ENCODE data around the gene SSBP2. TPM values are rescaled to one million over a fixed set of nuclear protein-coding genes. Genes with fewer than 3 reads are reported as not detected.

Gene SSBP2
- total and polyA plus RNA-seq, 2 donors from 2014 or later: 17.0 to 57.1 TPM

GRCh38 chr5:81513473-81513872, 237.4 kb downstream of the SSBP2 start:
- Histone ChIP-seq H3K36me3 (ENCODE audit: control insufficient read depth in 2 of 3, insufficient read depth in 3 of 3, low read length in 3 of 3) (no peaks in the 10 kb centered on the region), H3K4me1 (ENCODE audit: control insufficient read depth in 2 of 3, insufficient read depth in 2 of 3, low read depth in 1 of 3, low read length in 3 of 3) (no peaks in the 10 kb centered on the region), H3K27ac (ENCODE audit: low read depth in 2 of 2, low read length in 2 of 2) (no peak overlapping the region), H3K9ac (ENCODE audit: low read length in 3 of 3) (no peak overlapping the region), H3K4me3 (ENCODE audit: low read length in 3 of 3) (no peak overlapping the region), H3K9me3 (ENCODE audit: control insufficient read depth in 2 of 3, insufficient read depth in 1 of 3, low read length in 3 of 3) (no peaks in the 10 kb centered on the region), H3K27me3 (ENCODE audit: control insufficient read depth, insufficient read depth, low read length) (no peaks in the 10 kb centered on the region)
- TF ChIP-seq CTCF (IDR thresholded peaks at IDR 0.05; ENCODE audit: borderline replicate concordance, extremely low read depth, insufficient read depth): no peak
- intact Hi-C loops (cut with DNase I): no loop called here
- FAIRE-seq: no peak
- no peak for DNase-seq

GRCh38 chr5:81506900-81507588, 243.9 kb downstream of the SSBP2 start:
- Histone ChIP-seq H3K4me1 (ENCODE audit: control insufficient read depth in 2 of 3, insufficient read depth in 2 of 3, low read depth in 1 of 3, low read length in 3 of 3) (no peaks in the 10 kb centered on the region), H3K9ac (ENCODE audit: low read length in 3 of 3) (no peak overlapping the region), H3K36me3 (ENCODE audit: control insufficient read depth in 2 of 3, insufficient read depth in 3 of 3, low read length in 3 of 3) (no peaks in the 10 kb centered on the region), H3K9me3 (ENCODE audit: control insufficient read depth in 2 of 3, insufficient read depth in 1 of 3, low read length in 3 of 3) (no peaks in the 10 kb centered on the region), H3K27me3 (ENCODE audit: control insufficient read depth, insufficient read depth, low read length) (no peaks in the 10 kb centered on the region), H3K27ac (ENCODE audit: low read depth in 2 of 2, low read length in 2 of 2) (peak overlapping the region in 1 of 2 donors; percentile 42), H3K4me3 (ENCODE audit: low read length in 3 of 3) (no peak overlapping the region)
- FAIRE-seq (peak; percentile 99), DNase-seq (peak in 4 of 5 donors; percentile 58 to 93 (median 80))
- TF ChIP-seq CTCF (IDR thresholded peaks at IDR 0.05; ENCODE audit: borderline replicate concordance, extremely low read depth, insufficient read depth): peak; percentile 89
- intact Hi-C loops (cut with DNase I): loop anchor here (10.0 kb wide), 1 partner anchor 238 kb away; no protein-coding TSS in a partner anchor

GRCh38 chr5:81506378-81506777, 244.5 kb downstream of the SSBP2 start:
- no peaks in the 10 kb centered on the region for H3K27me3 ChIP-seq (ENCODE audit: control insufficient read depth, insufficient read depth, low read length)
- peak overlapping the region in 1 of 2 donors; percentile 42 for H3K27ac ChIP-seq (ENCODE audit: low read depth in 2 of 2, low read length in 2 of 2)
- intact Hi-C loops (cut with DNase I): loop anchor here (10.0 kb wide), 1 partner anchor 238 kb away; no protein-coding TSS in a partner anchor
- FAIRE-seq (no peak), DNase-seq (no peak)
- no peak for TF ChIP-seq CTCF (IDR thresholded peaks at IDR 0.05; ENCODE audit: borderline replicate concordance, extremely low read depth, insufficient read depth)
- H3K36me3 ChIP-seq (ENCODE audit: control insufficient read depth in 2 of 3, insufficient read depth in 3 of 3, low read length in 3 of 3): no peaks in the 10 kb centered on the region
- H3K9me3 ChIP-seq (ENCODE audit: control insufficient read depth in 2 of 3, insufficient read depth in 1 of 3, low read length in 3 of 3): no peaks in the 10 kb centered on the region
- H3K4me3 ChIP-seq (ENCODE audit: low read length in 3 of 3): peak overlapping the region in 1 of 3 donors; percentile 20
- no peak overlapping the region for H3K9ac ChIP-seq (ENCODE audit: low read length in 3 of 3)
- no peaks in the 10 kb centered on the region for H3K4me1 ChIP-seq (ENCODE audit: control insufficient read depth in 2 of 3, insufficient read depth in 2 of 3, low read depth in 1 of 3, low read length in 3 of 3)
